Measurements from ENCODE around the gene ABCD1. TPM values are rescaled to one million over a fixed set of nuclear protein-coding genes. Genes with fewer than 3 reads are reported as not detected.
"Not testable (repeated sequence)": the region's sequence is repeated elsewhere in the genome, so short reads cannot be mapped to it uniquely, and the experiment has no call there.

ABCD1 gene
- total and polyA plus RNA-seq, 10 of the 15 experiments (the other 5 are each of a cell fraction or from before 2014, with no cell fraction given): 0.13 to 6.5 (median 1.4) TPM

DNA sequence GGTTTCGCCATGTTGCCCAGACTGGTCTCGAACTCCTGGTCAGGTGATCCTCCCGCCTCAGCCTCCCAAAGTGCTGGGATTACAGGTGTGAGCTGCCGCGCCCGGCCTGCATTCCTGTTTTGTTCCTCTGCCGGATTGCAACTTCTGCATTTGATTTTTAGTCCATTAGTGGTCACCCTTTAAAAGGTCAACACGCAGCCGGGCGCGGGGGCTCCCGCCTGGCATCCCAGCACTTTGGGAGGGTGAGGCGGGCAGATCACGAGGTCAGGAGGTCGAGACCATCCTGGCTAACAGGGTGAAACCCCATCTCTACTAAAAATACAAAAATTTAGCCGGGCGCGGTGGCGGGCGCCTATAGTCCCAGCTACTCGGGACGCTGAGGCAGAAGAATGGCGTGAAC, 5.5 kb downstream of the ABCD1 start:
- intact Hi-C loops (cut with micrococcal nuclease; ENCODE audit: unreplicated experiment); H3K9me3 ChIP-seq (replicated peaks; ENCODE audit: control insufficient read depth, insufficient read depth, low read length); H3K27me3 ChIP-seq (replicated peaks in 1 of 2; ENCODE audit: control insufficient read depth in 2 of 2, insufficient read depth in 2 of 2, low read length in 1 of 2); H3K9ac ChIP-seq (ENCODE audit: control insufficient read depth, insufficient read depth, low read length); BruUV-seq (replicated peaks); POLR2A ChIA-PET; H3K4me3 ChIP-seq; H4K20me1 ChIP-seq (ENCODE audit: control insufficient read depth, insufficient read depth); H2AFZ ChIP-seq (ENCODE audit: control insufficient read depth, low read depth, low read length); ATAC-seq; H3K36me3 ChIP-seq (ENCODE audit: control insufficient read depth in 2 of 2, insufficient read depth in 2 of 2, low read length in 1 of 2); H3K27ac ChIP-seq (ENCODE audit: control insufficient read depth, insufficient read depth); DNase-seq (ENCODE audit: low read depth, low spot score); H3K4me2 ChIP-seq (ENCODE audit: control insufficient read depth, insufficient read depth); SMC1A ChIA-PET (ENCODE audit: uncharacterized antibody, unreplicated experiment); H3K79me2 ChIP-seq (ENCODE audit: control insufficient read depth, insufficient read depth, low read length); FAIRE-seq; RAD21 ChIA-PET (ENCODE audit: unreplicated experiment): not testable (repeated sequence)
- 86% methylated on average over 23 of the region's 23 CpGs for WGBS (ENCODE audit: insufficient coverage, insufficient replicate concordance, low lambda C conversion rate, missing lambda C conversion rate)
- CTCF ChIA-PET: interaction anchor here (1.5 kb wide), 1 partner anchor 64 kb away, joined by 4 read pairs; no protein-coding TSS in a partner anchor
- H3K4me1 ChIP-seq (ENCODE audit: control insufficient read depth, insufficient read depth, low read length): peaks cover 30% of the 10 kb centered on the region
- in situ Hi-C loops (cut with MboI): loop anchor here (10.0 kb wide), 2 partner anchors 55 kb away; partner anchors contain the start of genes PNCK and SRPK3

DNA sequence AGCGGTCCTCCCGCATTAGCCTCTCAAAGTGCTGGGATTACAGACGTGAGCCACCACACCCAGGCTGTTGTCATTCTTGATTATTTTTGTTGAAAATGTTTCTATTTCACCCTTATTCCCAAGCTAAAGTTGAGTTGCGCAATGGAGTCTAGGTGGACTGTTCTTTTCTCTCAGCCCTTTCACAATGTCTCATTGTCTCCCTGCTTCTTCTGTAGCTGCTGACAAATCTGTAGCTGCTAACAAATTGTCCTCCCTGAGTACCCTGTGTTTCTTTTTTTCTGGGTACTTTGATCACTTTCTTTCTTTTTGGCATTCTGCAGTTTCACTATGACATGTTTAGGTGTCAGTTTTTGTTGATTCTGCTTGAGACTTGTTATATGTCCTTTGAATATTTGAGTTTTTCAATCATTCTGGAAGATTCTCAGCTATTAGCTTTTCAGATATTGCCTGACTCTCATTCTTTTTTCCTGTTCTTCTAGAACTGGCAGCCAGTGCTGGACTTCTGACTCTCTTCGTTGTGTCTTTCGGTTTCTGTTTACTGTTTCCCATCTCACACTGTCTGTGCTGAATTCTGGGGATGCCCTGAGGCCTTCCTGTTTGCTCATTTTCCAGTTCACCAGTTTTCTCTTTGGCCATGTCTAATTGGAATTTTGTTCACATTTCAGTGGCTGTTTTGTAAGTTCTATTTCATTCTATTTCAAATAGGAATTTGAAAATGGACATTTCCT, 6.6 kb downstream of the ABCD1 start:
- no peak overlapping the region for H2AFZ ChIP-seq (ENCODE audit: control insufficient read depth, low read depth, low read length)

More for the DNA sequence above, 6.6 kb downstream of the ABCD1 start:
- no peak overlapping the region for H3K9ac ChIP-seq (ENCODE audit: control insufficient read depth, insufficient read depth, low read length)
- H4K20me1 ChIP-seq (ENCODE audit: control insufficient read depth, insufficient read depth): no peaks in the 10 kb centered on the region
- RAD21 ChIA-PET (ENCODE audit: unreplicated experiment): no interaction called here
- H3K9me3 ChIP-seq (replicated peaks; ENCODE audit: control insufficient read depth, insufficient read depth, low read length): peaks cover 2% of the 10 kb centered on the region; the same call in 1 of the 3 replicates
- TF ChIP-seq POLR2A (IDR thresholded peaks at IDR 0.05; ENCODE audit: low read depth, low read length): no peak
- no peak for TF ChIP-seq TCF3 (IDR thresholded peaks at IDR 0.05; ENCODE audit: borderline replicate concordance, insufficient read depth, low read depth, low read length)
- peak in 1 of 2 experiments; percentile 51; a peak in 1 of 4 replicates for TF ChIP-seq CEBPB (IDR thresholded peaks at IDR 0.05; ENCODE audit: borderline replicate concordance in 1 of 2, low read depth in 2 of 2, low read length in 2 of 2)
- TF ChIP-seq, protein P1, sequence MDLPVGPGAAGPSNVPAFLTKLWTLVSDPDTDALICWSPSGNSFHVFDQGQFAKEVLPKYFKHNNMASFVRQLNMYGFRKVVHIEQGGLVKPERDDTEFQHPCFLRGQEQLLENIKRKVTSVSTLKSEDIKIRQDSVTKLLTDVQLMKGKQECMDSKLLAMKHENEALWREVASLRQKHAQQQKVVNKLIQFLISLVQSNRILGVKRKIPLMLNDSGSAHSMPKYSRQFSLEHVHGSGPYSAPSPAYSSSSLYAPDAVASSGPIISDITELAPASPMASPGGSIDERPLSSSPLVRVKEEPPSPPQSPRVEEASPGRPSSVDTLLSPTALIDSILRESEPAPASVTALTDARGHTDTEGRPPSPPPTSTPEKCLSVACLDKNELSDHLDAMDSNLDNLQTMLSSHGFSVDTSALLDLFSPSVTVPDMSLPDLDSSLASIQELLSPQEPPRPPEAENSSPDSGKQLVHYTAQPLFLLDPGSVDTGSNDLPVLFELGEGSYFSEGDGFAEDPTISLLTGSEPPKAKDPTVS (IDR thresholded peaks at IDR 0.05; ENCODE audit: low read depth, low read length): 0 out of 2 replicates have a peak, but pooled peaks have one; percentile 34
- TF ChIP-seq, protein P2, sequence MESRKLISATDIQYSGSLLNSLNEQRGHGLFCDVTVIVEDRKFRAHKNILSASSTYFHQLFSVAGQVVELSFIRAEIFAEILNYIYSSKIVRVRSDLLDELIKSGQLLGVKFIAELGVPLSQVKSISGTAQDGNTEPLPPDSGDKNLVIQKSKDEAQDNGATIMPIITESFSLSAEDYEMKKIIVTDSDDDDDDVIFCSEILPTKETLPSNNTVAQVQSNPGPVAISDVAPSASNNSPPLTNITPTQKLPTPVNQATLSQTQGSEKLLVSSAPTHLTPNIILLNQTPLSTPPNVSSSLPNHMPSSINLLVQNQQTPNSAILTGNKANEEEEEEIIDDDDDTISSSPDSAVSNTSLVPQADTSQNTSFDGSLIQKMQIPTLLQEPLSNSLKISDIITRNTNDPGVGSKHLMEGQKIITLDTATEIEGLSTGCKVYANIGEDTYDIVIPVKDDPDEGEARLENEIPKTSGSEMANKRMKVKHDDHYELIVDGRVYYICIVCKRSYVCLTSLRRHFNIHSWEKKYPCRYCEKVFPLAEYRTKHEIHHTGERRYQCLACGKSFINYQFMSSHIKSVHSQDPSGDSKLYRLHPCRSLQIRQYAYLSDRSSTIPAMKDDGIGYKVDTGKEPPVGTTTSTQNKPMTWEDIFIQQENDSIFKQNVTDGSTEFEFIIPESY (IDR thresholded peaks at IDR 0.05): no peak
- no peak for TF ChIP-seq RUNX3 (IDR thresholded peaks at IDR 0.05; ENCODE audit: low read length)
- TF ChIP-seq IKZF2 (IDR thresholded peaks at IDR 0.05): peak in 1 of 2 experiments; percentile 22; a peak in 1 of 4 replicates
- TF ChIP-seq JUNB (IDR thresholded peaks at IDR 0.05): peak; percentile 48; the same call in 1 of the 2 replicates
- TF ChIP-seq BCL11A (IDR thresholded peaks at IDR 0.05; ENCODE audit: low read depth, low read length): no peak
- TF ChIP-seq NFIC (IDR thresholded peaks at IDR 0.05; ENCODE audit: low read depth, low read length): no peak
- SMC1A ChIA-PET (ENCODE audit: uncharacterized antibody, unreplicated experiment): no interaction called here
- peaks cover 20% of the 10 kb centered on the region for H3K4me1 ChIP-seq (ENCODE audit: control insufficient read depth, insufficient read depth, low read length)
- H3K4me2 ChIP-seq (ENCODE audit: control insufficient read depth, insufficient read depth): no peak overlapping the region
- WGBS (ENCODE audit: insufficient coverage, insufficient replicate concordance, low lambda C conversion rate, missing lambda C conversion rate): 53% methylated on average over 6 of the region's 6 CpGs
- no peak overlapping the region for H3K4me3 ChIP-seq
- BruUV-seq (replicated peaks): no TSS peak
- intact Hi-C loops (cut with micrococcal nuclease; ENCODE audit: unreplicated experiment) (no loop called here), in situ Hi-C loops (cut with MboI) (loop anchor here (10.0 kb wide), 2 partner anchors 54 to 56 kb away; partner anchors contain the start of genes PNCK and SRPK3)
- no peaks in the 10 kb centered on the region for H3K27me3 ChIP-seq (replicated peaks in 1 of 2; ENCODE audit: control insufficient read depth in 2 of 2, insufficient read depth in 2 of 2, low read length in 1 of 2)
- CTCF ChIA-PET: interaction anchor here (0.5 to 1.5 kb wide), 2 partner anchors 65 to 87 kb away, joined by 3 to 4 read pairs; no protein-coding TSS in a partner anchor
- no peaks in the 10 kb centered on the region for H3K36me3 ChIP-seq (ENCODE audit: control insufficient read depth in 2 of 2, insufficient read depth in 2 of 2, low read length in 1 of 2)
- ATAC-seq (peak; percentile 13; the same call in 1 of the 3 replicates), DNase-seq (ENCODE audit: low read depth, low spot score) (no peak), FAIRE-seq (peak; percentile 35)
- POLR2A ChIA-PET: no interaction called here
- H3K79me2 ChIP-seq (ENCODE audit: control insufficient read depth, insufficient read depth, low read length): no peaks in the 10 kb centered on the region
- no peak overlapping the region; the same call in 1 of the 2 replicates for H3K27ac ChIP-seq (ENCODE audit: control insufficient read depth, insufficient read depth)
